Measurements from ENCODE around the gene ALS2.
"Not testable (repeated sequence)": the region's sequence is repeated elsewhere in the genome, so short reads cannot be mapped to it uniquely, and the experiment has no call there.

ALS2 gene

DNA sequence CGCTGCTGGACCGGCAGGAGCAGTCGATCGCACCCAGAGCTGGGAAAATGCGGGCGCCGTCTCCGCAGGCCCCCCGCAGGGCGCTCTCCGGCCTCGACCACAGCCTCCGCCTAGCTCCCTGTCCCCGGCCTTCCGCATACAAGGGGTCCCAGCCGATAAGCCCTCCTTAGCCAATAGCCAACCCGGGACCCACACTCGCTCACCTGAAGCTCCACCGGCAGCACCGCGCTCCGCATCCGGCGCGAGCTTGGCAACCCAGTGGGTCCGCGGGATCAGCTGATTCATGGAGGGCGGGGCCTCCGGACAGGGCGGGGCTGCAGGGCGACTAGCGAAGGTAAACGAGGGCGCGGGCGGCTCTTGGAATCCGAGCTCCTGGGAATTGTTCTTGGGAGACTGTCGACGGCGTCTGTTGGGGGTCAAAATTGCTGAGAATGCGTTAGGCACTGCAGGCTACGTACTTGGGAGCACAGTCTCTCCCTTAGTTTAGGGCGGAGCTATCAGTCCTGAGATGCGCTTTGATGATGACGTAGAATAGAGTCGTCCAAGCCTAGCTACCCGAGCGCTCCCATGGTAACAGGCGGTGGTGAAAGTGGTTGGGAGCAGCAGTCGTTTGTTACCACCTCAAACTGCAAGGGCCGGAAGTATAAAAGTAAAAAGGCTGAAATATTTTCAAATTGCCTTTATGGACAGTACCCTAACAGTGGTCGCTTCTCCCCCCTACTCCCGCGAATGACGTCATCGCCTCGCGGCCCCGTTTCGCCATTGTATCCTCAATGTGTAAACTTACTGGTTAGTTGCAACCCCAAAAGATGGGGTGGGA, at the start of gene ALS2:
Gene ALS2 (minus strand): TSS at position 260 of the 820 bp plus-strand sequence. CDS start 12,048 bp downstream, outside the sequence.
- DNase-seq (ENCODE audit: low read depth, low spot score), result peak; percentile 89

DNA sequence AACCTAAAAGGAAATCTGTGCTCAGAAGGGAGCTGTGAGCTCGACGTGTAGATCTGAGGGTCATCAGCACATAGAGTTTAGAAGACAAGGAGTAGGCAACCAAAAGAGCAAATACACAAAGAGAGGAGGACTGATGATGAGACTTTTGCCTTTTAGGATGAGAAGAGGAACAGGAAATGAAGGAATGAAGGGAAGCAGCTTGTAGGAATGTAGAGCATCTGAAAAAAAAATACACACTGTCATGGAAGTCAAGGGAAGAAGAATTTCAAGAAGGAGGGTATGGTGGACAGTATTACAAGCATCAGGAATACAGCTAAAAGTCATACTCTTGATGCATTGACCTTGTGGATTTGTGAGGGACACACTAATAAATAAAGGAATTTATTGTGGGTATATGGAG, 47.5 kb upstream of the ALS2 start:
- DNase-seq (ENCODE audit: low read depth, low spot score), result no peak

DNA sequence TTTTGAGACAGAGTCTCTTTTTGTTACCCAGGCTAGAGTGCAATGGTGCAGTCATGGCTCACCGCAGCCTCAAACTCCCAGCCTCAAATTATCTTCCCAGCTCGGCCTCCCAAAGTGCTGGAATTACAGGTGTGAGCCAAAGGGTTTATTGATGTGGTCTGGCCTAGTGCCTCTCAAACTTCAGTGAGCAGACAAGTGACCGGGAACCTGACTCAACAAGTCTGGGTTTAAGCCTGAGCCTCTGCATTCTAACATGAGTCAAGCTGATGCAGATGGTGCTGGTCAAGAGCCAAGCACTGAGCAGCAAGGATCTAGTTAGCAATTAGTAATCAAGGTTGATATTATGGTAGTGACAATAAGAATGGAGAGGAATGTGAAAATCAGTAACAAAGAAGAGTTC, 46.9 kb upstream of the ALS2 start:
- no peak for DNase-seq (ENCODE audit: low read depth, low spot score)

DNA sequence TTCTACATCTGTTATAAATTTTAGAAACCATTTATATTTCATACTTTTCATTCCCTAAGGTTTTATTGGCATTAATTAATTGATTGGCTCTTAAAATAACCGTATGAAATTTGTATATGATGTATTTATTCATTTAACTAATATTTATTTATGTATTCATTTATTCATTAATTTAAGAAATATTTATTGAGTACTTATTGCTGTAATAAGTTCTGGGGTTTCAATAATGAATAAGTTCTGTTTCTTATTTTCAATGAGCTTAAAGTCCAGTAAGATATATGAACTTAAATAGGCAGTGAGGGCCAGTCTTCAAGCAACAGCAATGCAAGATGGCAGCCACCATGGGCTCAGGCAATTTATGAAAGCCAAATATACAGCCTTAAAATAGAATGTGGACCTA, 43.5 kb upstream of the ALS2 start:
- no peak for DNase-seq (ENCODE audit: low read depth, low spot score)

DNA sequence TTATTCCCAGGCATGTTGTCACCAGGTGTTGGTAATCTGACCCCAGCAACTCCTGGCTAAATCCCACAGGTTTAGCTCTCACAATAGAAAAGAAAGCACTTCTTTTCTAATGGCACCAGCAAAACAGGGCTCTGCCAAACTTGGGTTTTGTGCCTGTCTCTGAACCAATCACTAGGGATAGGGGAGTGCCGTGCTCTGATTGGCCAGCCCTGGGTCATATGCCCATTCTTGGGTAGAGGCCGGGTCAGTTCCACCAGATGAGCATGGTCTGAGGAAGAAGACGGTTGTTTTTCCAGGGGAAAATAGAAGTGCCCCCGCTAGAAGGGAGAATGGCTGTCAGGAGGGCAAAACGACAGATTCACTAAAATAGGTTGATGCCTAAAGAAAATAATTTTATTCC, 40.3 kb upstream of the ALS2 start:
- DNase-seq (ENCODE audit: low read depth, low spot score), result no peak

DNA sequence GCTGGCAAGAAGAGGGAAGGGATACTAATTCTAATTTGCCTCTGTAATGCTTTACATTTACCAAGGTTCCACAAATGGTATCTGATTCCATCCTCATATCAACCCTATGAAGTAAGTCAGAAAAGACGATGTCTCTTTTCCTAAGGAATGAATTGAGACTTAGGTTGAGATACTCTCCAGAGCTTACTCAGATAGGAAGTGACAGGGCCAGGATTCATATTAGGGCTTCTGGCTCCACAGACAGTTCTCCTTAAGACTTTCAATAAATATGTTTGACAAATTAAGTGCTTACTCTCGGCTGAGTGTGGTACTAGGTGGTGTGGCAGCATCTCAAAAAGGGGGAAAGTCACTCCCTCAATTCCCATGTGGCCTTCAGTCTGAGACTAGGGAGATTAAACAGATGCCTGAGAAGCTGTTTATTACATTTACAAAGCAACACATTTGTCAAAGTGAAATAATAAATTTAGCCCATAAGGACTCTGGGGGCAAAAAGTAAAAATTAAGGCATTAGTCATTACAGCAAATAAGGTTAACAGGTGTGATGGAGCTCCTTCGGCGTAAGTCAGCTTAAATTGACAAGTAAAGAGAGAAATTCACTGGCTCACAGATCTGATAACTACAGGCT, 39.8 kb upstream of the ALS2 start:
- no peak for DNase-seq (ENCODE audit: low read depth, low spot score)

DNA sequence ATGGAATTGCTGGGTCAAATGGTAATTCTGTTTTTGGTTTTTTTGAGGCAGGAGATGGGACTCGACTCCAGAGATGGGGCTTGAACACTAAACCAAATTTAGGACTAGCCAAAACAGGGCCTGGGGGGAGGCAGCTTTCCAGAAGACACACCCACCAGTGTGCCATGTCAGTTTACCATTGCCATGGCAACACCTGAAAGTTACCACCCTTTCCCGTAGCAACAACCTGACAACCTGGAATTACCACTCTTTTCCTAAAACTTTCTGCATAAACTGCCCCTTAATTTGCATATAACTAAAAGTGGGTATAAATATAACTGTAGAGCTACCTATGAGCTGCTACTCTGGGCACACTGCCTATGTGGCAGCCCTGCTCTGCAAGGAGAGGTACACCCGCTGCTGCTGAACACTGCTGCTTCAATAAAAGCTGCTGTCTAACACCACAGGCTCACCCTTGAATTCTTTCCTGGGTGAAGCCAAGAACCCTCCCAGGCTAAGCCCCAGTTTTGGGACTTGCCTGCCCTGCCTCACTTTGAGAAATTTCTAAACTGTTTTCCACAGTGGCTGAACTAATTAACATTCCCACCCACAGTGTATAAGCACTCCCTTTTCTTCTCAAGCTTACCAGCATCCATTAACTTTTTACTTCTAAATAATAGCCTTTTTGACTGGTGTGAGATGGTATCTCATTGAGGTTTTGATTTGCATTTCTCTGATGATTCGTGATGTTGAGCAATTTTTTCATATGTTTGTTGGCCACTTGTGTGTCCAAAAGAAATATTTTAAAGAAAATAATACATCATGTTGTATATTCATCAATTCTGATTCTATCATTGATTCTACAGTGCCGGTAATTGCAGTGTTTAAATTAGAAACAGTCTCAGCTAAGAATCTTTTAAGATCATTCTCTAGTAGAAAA, 36.2 kb upstream of the ALS2 start:
- DNase-seq (ENCODE audit: low read depth, low spot score), result no peak

DNA sequence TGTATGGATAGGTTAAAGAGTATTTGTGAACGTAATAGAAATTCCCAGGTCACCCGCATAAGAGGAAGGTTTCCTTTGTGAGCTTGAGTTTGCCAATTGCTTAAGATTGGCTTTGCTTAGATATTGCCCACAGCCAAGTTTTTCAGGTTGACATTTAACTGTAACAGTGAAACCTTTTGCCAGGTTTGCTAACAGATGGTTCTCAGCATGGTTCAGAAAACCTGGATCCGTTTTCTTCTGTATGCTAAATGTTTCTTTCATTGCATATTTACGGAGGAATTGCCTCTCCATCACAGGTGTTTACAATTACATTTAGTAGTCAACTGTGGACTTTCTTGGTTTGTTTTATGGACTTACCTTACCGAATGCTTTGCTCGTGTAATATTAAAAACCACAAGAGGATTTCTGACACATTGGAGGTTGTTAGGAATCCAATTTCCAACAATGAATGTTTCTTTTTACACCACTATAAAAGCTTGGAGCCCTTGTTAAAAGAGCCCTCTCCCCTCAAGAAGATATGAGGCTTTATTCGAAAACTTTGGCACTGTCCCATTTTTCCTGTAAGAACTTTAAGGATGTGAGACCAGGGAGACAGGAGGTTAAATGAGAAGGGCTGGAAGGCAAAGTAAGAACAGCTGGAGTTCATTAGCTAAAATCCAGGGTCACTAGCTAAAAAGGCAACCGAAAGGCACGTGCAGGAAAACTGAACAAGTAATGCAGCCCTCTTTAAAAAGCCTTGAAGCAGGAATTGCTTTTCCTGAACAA, 33.4 kb upstream of the ALS2 start:
- DNase-seq (ENCODE audit: low read depth, low spot score), result no peak

DNA sequence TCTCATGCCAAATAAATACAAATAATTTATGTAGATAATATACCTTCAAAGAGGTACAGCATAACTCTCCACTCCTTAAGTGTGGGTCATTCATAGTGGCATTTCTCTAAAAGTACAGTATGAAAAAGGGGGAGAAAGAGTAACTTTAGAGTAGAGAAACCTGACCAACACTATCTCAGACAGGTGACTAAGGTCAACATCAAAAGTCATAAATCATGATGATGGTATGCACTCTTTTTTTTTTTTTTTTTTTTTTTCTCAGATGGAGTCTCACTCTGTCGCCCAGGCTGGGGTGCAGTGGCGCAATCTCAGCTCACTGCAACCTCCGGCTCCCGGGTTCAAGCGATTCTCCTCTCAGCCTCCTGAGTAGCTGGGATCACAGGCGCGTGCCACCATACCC, 29.9 kb upstream of the ALS2 start:
- not testable (repeated sequence) for DNase-seq (ENCODE audit: low read depth, low spot score)

DNA sequence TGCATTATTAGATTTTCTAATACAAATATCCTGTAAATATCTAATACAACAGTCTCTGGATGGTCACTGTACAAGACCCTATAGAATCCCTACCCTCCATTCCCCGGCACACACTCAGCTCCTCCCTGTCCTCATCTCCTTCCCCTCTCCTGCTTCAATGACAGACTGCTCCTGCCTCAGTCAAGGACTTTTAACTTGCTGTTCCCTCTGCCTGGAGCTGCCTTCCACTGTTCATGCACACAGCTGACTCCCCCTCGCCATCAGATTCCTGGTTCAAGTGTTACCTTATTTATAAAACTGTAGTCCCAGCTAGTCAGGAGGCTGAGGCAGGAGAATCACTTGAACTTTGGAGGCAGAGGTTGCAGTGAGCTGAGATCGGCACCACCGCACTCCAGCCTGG, 28.9 kb upstream of the ALS2 start:
- no peak for DNase-seq (ENCODE audit: low read depth, low spot score)

DNA sequence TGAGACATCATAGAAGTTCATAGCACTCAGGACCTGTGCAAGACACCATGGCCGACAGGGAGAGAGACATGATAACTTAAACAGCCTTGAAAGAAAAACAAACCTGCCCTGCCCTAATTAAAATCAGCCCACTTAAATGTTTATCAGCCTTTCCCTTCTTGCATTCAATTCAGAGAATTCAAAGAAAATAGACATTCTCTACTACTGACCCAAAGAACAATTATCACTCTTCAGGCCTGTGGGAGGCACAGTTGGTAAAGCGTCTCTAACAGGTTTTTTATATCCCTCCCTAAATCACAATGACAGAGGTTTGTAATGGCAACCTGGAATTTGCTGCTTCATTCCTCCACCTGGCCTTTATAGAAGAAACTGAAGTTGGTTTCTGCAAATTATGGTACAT, 27.3 kb upstream of the ALS2 start:
- no peak for DNase-seq (ENCODE audit: low read depth, low spot score)

DNA sequence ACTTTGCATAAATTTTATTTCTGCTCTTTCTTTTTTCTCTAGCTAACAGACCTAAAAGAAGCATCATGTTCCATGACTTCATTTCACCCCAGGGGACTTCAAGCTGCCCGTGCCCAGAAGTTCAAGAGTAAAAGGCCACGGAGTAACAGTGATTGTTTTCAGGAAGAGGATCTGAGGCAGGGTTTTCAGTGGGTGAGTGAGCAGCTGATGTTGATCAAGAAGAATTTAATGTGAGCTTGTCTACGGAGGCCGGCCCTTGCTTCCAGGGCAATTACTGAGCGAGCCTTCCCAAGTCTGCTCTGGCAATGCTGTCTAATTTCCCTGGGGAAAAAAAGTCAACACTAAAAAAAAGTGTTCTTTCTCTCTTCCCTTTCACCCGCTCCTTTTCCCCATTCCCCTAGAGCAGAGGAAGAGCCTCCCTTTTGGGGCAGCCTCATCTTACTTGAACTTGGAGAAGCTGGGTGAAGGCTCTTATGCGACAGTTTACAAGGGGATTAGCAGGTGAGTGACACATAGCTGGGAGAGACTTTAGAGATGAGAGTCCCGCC, 26.8 kb upstream of the ALS2 start:
- no peak for DNase-seq (ENCODE audit: low read depth, low spot score)

DNA sequence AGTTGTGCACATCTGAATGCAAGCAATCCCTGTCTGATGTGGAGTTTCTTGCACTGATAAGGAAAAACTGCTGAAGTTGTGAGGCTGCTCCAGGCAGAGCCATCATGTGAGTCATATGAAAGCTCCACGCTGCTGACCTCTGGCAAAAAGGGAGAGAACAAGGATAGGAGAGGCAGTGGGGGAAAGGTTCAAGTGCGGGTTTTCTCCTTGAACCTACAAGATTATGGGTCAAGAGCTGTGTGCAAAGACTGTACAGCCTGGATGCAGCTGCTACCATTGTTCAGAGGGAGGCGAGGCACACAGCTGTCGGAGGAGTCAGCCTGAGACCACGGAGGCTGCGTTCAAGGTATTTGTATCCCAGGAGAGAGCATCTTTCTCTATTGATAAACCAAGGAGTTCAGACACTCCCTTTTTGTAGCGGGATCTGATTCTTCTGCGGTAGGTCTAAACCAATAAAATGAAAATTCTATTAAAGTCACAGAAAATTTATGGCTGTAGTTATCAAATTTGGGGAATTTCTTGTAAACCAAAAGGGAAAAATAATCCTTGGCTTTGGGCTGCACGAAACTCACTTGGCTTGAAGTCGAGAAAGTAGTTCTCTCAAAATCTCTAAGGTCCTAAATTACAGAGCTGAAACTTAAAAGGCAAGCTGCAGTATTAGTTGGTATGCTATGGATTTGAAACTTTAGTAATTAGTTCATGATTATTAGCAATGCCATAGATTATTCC, 25.9 kb upstream of the ALS2 start, which contains the start of gene CDK15:
Gene CDK15 (plus strand): TSS at position 96 of the 729 bp plus-strand sequence. CDS start 128 bp downstream, at position 224.
- DNase-seq (ENCODE audit: low read depth, low spot score), result no peak

DNA sequence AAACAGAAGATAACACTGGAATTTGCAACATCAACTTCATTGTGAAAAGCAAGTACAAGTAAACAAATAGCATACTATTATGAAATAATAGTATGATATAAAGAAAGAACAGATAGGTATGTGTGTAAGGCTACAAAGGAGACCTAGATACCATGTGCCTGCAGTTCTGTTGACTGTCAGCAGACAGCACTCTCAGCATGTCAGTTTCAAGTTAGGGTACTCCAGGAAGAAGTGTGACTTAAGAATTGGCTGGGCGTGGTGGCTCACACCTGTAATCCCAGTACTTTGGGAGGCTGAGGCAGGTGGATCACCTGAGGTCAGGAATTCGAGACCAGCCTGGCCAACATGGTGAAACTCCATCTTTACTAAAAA, 18.2 kb upstream of the ALS2 start:
- not testable (repeated sequence) for DNase-seq (ENCODE audit: low read depth, low spot score)

DNA sequence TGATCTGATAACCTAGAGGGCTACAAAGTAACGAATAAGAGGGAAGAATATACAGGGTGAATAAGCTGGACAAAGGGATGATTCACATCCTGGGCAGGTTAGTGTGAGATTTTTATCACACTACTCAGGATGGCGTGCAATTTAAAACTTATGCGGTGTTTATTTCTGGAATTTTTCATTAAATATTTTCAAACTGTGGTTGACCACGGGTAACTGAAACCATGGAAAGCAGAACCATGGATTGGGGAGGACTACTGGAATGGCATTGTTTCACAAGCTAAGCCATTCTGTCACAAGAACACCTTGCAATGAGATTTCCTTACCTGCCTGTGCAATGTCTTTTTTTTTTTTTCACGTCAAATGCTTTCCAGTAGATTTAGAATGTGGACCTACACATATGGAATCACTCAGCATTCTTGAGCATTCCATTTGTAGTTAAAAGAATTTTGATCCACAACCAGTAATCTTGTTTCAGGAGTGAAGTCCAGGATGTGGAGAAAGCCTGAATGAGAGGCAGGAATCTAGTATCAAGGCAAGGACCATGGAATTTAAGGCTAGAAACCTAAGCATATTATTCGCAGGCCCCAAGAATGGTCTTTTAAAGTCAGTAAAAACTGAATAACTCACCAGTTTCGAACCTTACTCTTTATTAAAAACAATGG, 17.6 kb upstream of the ALS2 start:
- no peak for DNase-seq (ENCODE audit: low read depth, low spot score)

DNA sequence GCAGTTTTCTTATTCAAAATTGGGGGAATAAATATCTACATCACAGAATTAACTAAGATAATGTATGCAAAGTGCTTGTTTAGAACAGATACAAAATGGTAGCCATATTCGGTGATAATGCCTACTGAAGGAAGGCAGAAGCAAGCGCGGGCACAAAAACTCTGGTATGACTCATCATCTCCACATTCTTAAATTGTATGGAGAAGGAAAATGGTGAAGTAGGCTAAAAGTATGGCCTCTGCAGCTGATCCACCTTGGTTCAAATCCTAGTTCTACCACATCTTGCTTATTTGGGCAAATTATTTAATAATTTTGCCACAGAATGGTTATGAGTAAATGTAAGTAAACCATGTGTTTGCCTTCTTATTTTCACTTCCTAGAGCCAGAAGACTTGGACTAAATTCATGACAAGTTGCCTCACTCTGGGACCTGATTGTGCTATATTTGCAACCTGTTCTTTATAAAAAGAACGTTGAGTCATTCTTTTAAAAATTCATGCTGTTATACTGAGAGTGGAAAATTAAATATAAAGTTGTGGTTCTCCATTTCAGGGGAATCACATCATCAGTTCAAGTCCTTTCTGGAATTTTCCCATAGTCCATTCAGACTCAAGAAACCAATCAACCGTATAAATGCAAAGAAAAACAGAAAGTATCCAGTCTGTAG, 16.6 kb upstream of the ALS2 start:
- DNase-seq (ENCODE audit: low read depth, low spot score), result no peak

DNA sequence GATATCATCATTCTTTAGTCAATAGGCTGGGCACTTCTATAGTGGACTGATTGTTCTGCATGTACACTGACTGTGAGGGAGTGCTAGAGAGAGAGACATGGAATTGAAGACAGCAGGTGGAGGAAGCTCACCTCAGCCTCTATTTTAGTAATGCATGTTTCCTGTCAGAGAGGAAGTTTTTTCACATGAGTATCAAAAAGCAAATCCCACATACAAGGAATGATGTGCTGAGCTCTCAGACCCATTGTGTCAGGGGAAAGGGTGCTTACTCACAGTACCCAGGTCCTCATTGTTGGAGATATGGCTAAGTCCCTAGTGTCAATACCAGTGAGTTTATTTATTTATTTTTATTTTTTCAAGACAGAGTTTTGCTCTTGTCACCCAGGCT, 15.7 kb upstream of the ALS2 start:
- DNase-seq (ENCODE audit: low read depth, low spot score), result no peak

DNA sequence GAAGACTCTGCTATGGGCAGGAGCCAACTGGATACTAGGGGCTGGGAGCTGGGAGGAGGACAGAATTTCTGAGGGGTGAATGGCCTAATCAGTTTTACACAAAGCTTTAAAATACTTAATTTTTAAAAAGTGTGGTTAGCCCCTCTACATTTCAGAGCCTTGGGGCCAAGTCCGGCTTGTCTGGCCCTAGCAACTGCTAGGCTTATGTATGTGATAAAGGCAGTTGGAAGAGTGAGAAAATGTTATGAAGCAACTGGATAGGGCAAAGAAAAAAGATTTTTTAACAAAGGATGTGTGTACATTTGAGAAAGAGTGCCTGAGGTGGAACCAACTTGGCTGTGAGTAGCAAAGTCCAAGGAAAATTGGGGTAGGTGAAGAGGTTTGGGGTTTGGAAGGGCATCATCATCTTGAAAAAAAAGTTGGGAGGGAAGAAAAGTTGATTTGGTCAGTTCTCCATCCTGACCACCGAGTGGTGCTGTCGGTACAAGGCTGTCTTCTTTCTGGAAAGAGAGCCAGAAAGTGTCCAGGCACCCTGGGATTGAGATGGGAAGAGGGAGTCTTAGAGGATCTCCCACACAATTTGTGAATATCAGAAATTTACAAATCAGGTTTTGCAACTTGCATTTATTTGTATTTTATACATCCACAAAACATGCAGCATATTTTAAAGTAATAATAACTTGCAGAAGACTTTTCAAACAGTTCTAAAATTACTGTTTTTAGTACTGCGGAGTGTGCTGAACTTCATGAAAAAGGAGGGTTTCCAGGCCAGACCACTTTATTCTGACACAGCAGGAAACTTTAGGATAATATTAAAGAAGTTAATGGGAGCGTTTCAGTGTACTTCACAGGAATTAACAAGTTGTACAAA, 15.1 kb upstream of the ALS2 start:
- DNase-seq (ENCODE audit: low read depth, low spot score), result no peak
